Calu3 (cell line): ENCODE data around the gene ANP32E. TPM values are rescaled to one million over a fixed set of nuclear protein-coding genes. Genes with fewer than 3 reads are reported as not detected.

Experiments used
- BruUV-seq: library from RNA; stranded (reverse); fragments of 400-500 nt; replicated peaks from 2 replicates; lab custom pipeline; 2021; lab: Mats Ljungman, UMichigan
- CTCF ChIA-PET: fragments of 300-600 bp; sonication (Branson Sonifier 250); formaldehyde crosslinking; loops from one replicate; lab custom pipeline; 2022; ENCODE audit warnings: antibody characterized with exemption; lab: Charles Lee
- DNase-seq: peaks from one replicate; pipeline ENCODE4 v3.0.0; 2022
- H3K27ac Mint-ChIP-seq: one replicate; pipeline ENCODE4 v1.8.0; 2022; ENCODE audit warnings: mixed read lengths; ENCODE audit not compliant: unreplicated experiment
- H3K27me3 Mint-ChIP-seq: one replicate; pipeline ENCODE4 v1.8.0; 2022; ENCODE audit warnings: mixed read lengths; ENCODE audit not compliant: unreplicated experiment
- H3K36me3 Mint-ChIP-seq: one replicate; pipeline ENCODE4 v1.8.0; 2022; ENCODE audit warnings: mild to moderate bottlenecking, moderate library complexity, mixed read lengths; ENCODE audit not compliant: insufficient read depth, unreplicated experiment
- H3K4me1 Mint-ChIP-seq: one replicate; pipeline ENCODE4 v1.8.0; 2022; ENCODE audit warnings: mild to moderate bottlenecking, low read depth, mixed read lengths; ENCODE audit not compliant: unreplicated experiment
- H3K4me3 Mint-ChIP-seq: one replicate; pipeline ENCODE4 v1.8.0; 2022; ENCODE audit warnings: mild to moderate bottlenecking, low read depth, moderate library complexity, mixed read lengths; ENCODE audit not compliant: unreplicated experiment
- H3K9me3 Mint-ChIP-seq: one replicate; pipeline ENCODE4 v1.8.0; 2022; ENCODE audit warnings: low read depth, mixed read lengths; ENCODE audit not compliant: unreplicated experiment
- intact Hi-C: fragments of 100-400 bp; cut with micrococcal nuclease; formaldehyde crosslinking; loops from one replicate; pipeline ENCODE4 v1.10.0; 2022; ENCODE audit not compliant: unreplicated experiment
- total RNA-seq: library from RNA; stranded (reverse); gene quantifications from 2 replicates; pipeline ENCODE4 v1.2.3, GENCODE V29; 2022
- TF ChIP-seq, protein P1 (sequence below): fragments of 200-600 bp; IDR thresholded peaks from one replicate; pipeline ENCODE4 v1.8.0; 2022; ENCODE audit warnings: antibody characterized with exemption; ENCODE audit not compliant: unreplicated experiment

ANP32E gene
- total RNA-seq, 1 experiment from 2014 or later: 129 TPM

DNA sequence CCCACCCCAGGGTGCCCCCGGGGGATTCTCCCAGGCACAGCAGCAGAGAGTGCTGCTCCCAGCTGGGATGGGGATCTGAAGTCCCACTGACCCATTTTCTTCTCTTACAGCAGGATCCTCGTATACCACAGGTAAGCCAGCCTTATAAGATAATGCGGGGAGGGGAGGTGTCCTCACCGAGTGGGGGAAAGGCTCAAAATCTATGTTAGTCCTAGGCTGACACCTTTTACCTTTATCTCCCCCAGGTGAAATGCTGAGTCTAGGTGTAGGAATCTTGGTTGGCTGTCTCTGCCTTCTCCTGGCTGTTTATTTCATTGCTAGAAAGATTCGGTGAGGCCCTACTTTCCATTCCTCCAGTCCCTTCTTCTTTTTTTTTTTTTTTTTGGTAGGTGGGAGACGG, 27.6 kb upstream of the ANP32E start:
- BruUV-seq: no TSS peak
- H3K27me3 Mint-ChIP-seq: peaks cover 8% of the 10 kb centered on the region
- CTCF ChIA-PET: interaction anchor here (0.6 to 1.3 kb wide), 4 partner anchors 9 to 303 kb away, joined by 3 to 5 read pairs (median 4); partner anchors contain the start of gene C1orf54
- H3K36me3 Mint-ChIP-seq: peaks cover 34% of the 10 kb centered on the region
- H3K4me3 Mint-ChIP-seq: no peak overlapping the region
- H3K4me1 Mint-ChIP-seq: peaks cover 67% of the 10 kb centered on the region
- peak overlapping the region; percentile 77 for H3K27ac Mint-ChIP-seq
- TF ChIP-seq, protein P1, sequence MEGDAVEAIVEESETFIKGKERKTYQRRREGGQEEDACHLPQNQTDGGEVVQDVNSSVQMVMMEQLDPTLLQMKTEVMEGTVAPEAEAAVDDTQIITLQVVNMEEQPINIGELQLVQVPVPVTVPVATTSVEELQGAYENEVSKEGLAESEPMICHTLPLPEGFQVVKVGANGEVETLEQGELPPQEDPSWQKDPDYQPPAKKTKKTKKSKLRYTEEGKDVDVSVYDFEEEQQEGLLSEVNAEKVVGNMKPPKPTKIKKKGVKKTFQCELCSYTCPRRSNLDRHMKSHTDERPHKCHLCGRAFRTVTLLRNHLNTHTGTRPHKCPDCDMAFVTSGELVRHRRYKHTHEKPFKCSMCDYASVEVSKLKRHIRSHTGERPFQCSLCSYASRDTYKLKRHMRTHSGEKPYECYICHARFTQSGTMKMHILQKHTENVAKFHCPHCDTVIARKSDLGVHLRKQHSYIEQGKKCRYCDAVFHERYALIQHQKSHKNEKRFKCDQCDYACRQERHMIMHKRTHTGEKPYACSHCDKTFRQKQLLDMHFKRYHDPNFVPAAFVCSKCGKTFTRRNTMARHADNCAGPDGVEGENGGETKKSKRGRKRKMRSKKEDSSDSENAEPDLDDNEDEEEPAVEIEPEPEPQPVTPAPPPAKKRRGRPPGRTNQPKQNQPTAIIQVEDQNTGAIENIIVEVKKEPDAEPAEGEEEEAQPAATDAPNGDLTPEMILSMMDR: no peak
- intact Hi-C loops: no loop called here
- no peaks in the 10 kb centered on the region for H3K9me3 Mint-ChIP-seq
- DNase-seq: no peak

DNA sequence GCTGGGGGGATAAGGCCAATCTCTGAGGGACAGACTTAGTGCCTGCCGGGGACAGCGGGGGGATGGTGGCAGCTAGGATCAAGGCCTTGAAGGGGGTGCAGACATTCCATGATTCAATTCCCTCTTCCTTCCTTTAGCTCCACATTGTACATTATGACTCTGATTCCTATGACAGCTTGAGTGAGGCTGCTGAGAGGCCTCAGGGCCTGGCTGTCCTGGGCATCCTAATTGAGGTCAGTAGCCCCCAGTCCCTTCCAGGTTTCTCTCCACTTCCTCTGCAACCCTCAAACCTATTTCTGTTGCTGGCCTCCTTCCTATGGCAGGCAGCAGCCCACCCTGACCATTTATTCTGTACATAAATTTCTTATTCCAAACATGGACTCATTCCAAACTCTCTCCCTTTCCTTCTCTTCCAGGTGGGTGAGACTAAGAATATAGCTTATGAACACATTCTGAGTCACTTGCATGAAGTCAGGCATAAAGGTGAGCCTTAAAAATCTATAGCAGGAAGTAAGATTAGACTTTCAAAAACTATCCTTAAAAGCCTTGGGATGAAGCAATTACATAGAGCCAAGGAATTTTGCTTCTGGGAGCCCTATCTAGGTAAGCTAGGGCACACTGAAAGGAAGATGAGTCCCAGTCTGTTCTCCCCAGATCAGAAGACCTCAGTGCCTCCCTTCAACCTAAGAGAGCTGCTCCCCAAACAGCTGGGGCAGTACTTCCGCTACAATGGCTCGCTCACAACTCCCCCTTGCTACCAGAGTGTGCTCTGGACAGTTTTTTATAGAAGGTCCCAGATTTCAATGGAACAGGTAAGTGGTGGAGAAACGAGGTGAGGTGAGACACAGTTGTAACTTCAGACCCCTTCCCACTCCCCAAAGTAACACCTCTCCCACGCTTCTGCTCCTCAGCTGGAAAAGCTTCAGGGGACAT, 26.7 kb upstream of the ANP32E start:
- H3K4me3 Mint-ChIP-seq: peak overlapping the region; percentile 15
- peak; percentile 30 for DNase-seq
- TF ChIP-seq, protein P1: no peak
- H3K27me3 Mint-ChIP-seq: peaks cover 17% of the 10 kb centered on the region
- peaks cover 65% of the 10 kb centered on the region for H3K4me1 Mint-ChIP-seq
- H3K27ac Mint-ChIP-seq: peak overlapping the region; percentile 77
- CTCF ChIA-PET: interaction anchor here (0.6 to 1.3 kb wide), 7 partner anchors 8 to 19 kb away, joined by 3 to 5 read pairs (median 4); no protein-coding TSS in a partner anchor
- H3K36me3 Mint-ChIP-seq: peaks cover 25% of the 10 kb centered on the region
- intact Hi-C loops: loop anchor here (1.0 kb wide), 1 partner anchor 225 kb away; the partner anchor contains the start of gene TARS2
- no peaks in the 10 kb centered on the region for H3K9me3 Mint-ChIP-seq
- BruUV-seq: TSS peak; percentile 85

DNA sequence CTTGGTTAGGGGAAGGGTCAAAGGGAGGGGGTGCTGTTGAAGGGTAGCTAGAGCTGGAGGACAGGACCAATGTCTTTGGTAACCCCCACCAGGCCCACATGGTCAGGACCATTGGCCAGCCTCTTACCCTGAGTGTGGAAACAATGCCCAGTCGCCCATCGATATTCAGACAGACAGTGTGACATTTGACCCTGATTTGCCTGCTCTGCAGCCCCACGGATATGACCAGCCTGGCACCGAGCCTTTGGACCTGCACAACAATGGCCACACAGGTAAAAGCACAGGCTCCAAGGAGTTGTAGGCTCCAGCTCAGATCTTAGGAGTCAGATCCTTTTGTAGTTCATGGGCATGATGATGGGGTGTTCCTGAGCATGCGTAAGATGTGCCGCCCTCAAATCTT, 25.5 kb upstream of the ANP32E start:
- CTCF ChIA-PET: interaction anchor here (1.6 kb wide), 1 partner anchor 9 kb away, joined by 5 read pairs; no protein-coding TSS in a partner anchor
- Mint-ChIP-seq H3K27ac (peak overlapping the region; percentile 77), H3K27me3 (peaks cover 28% of the 10 kb centered on the region), H3K36me3 (peaks cover 20% of the 10 kb centered on the region), H3K4me3 (no peak overlapping the region), H3K9me3 (no peaks in the 10 kb centered on the region), H3K4me1 (peaks cover 64% of the 10 kb centered on the region)
- DNase-seq: no peak
- no TSS peak for BruUV-seq
- intact Hi-C loops: no loop called here
- TF ChIP-seq, protein P1: no peak

DNA sequence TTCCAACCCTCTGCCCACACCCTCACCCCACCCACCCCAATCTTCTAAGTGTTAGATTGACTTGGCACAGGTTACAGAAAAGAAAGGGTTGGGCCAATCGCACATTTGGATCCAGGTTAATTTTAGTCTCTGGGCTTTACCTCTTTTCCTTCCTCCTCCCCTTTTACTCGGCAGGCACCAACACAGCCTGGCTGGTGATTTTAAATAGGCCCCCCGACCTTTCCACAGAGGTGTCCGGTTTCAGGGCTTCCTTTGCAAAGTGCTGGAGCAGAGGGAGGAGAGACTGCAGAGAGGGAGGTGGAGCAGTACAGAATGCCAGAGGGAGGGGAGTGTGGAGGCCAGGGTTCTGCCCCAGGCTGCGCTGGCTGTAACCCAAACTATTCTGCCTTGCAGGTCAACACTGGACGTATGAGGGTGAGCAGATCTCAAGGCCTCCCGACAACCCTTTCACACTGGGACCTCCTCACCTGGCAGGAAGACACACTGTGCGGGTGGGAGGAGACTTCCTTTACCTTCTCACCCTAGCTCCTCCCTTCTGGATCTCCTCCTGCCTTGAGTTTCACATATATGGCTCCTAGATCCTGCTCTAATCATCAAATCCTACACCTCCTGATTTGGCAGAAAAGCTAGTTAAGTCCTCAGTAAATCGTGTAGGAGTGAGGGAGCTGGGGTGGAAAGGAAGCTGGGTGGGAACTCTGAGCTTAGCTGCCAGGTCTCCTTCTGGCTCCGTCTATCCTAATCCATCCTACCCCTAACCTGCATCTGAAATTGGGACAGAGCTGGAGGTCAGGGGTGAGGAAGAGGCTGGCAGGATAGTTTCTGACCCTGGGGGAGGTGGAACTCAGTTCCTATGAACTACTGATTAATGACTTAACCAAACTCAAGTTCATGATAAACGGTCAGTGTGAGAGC, 24.1 kb upstream of the ANP32E start:
- intact Hi-C loops: loop anchor here (5.0 to 10.0 kb wide), 2 partner anchors 62 to 275 kb away; partner anchors contain the start of gene PRPF3
- H3K9me3 Mint-ChIP-seq: no peaks in the 10 kb centered on the region
- peak overlapping the region; percentile 49 for H3K4me3 Mint-ChIP-seq
- CTCF ChIA-PET: interaction anchor here (0.9 to 2.1 kb wide), 3 partner anchors 9 to 21 kb away, joined by 3 to 10 read pairs (median 5); partner anchors contain the start of gene APH1A
- peak; percentile 63 for DNase-seq
- H3K36me3 Mint-ChIP-seq: peaks cover 20% of the 10 kb centered on the region
- no TSS peak for BruUV-seq
- H3K27me3 Mint-ChIP-seq: peaks cover 28% of the 10 kb centered on the region
- H3K27ac Mint-ChIP-seq: peak overlapping the region; percentile 77
- TF ChIP-seq, protein P1: no peak
- H3K4me1 Mint-ChIP-seq: peaks cover 78% of the 10 kb centered on the region
